GM12878 (cell line): ENCODE results near the gene DOCK2. TPM values are rescaled to one million over a fixed set of nuclear protein-coding genes. Genes with fewer than 3 reads are reported as not detected.

Experiments used
- ATAC-seq: fragments of 200-7000 bp; cut with Tn5 transposase; 3 replicates; pipeline ENCODE4 v1.9.1; 2020; ENCODE audit warnings: mild to moderate bottlenecking, moderate library complexity
- BruUV-seq: library from RNA; stranded (reverse); fragments of 400-500 nt; replicated peaks from 2 replicates; lab custom pipeline; 2021; lab: Mats Ljungman, UMichigan
- CTCF ChIA-PET: fragments of 300-600 bp; sonication (Branson Sonifier 250); formaldehyde crosslinking; extraction: SDS; loops from one replicate; lab custom pipeline; 2021; ENCODE audit warnings: inconsistent platforms; lab: Yijun Ruan, JAX
- POLR2A ChIA-PET: fragments of 350-600 bp; formaldehyde crosslinking; extraction: SDS; loops from one replicate; lab custom pipeline; 2021; ENCODE audit warnings: inconsistent platforms; lab: Charles Lee
- RAD21 ChIA-PET: fragments of 300-600 bp; sonication (Branson Sonifier 250); formaldehyde crosslinking; loops from one replicate; lab custom pipeline; 2023; ENCODE audit warnings: antibody characterized with exemption; ENCODE audit not compliant: unreplicated experiment; lab: Charles Lee
- SMC1A ChIA-PET: fragments of 300-600 bp; sonication (Branson Sonifier 250); formaldehyde crosslinking; loops from one replicate; lab custom pipeline; 2023; ENCODE audit not compliant: unreplicated experiment, uncharacterized antibody; lab: Charles Lee
- DNase-seq: peaks from one replicate; pipeline ENCODE4 v3.0.0-alpha.2; 2011; ENCODE audit warnings: low read depth, low spot score
- FAIRE-seq: peaks from 3 replicates; lab custom pipeline; 2011; peaks lifted over from hg19 to GRCh38; lab: Jason Lieb, UNC
- H2AFZ ChIP-seq: 2 replicates; pipeline ENCODE4 v1.6.0; 2011; ENCODE audit warnings: low read depth, low read length, control low read depth; ENCODE audit not compliant: control insufficient read depth
- H3K27ac ChIP-seq: 2 replicates; pipeline ENCODE4 v1.5.1; 2011; ENCODE audit warnings: control low read depth; ENCODE audit not compliant: control insufficient read depth, insufficient read depth
- H3K27me3 ChIP-seq, 2 experiments: replicated peaks in 1 of 2; 2 replicates each; pipeline versions ENCODE4 v1.6.0 to v1.6.1; 2011; ENCODE audit warnings: low read length in 1 of 2; ENCODE audit not compliant: control insufficient read depth in 2 of 2, insufficient read depth in 2 of 2
- H3K36me3 ChIP-seq, 2 experiments: 2 replicates each; pipeline ENCODE4 v1.5.1; 2011; ENCODE audit warnings: low read length in 1 of 2; ENCODE audit not compliant: control insufficient read depth in 2 of 2, insufficient read depth in 2 of 2
- H3K4me1 ChIP-seq: 2 replicates; pipeline ENCODE4 v1.6.1; 2011; ENCODE audit warnings: mild to moderate bottlenecking, low read length, moderate library complexity, mixed read lengths; ENCODE audit not compliant: control insufficient read depth, insufficient read depth
- H3K4me2 ChIP-seq: 2 replicates; pipeline ENCODE4 v1.6.0; 2011; ENCODE audit warnings: control low read depth; ENCODE audit not compliant: control insufficient read depth, insufficient read depth
- H3K4me3 ChIP-seq: fragments of 200-600 bp; sonication (generic); 2 replicates; pipeline ENCODE4 v1.5.1; 2016
- H3K79me2 ChIP-seq: 2 replicates; pipeline ENCODE4 v1.6.0; 2011; ENCODE audit warnings: low read length; ENCODE audit not compliant: control insufficient read depth, insufficient read depth
- H3K9ac ChIP-seq: 2 replicates; pipeline ENCODE4 v1.8.0; 2011; ENCODE audit warnings: low read length, control low read depth, mixed read lengths; ENCODE audit not compliant: control insufficient read depth, insufficient read depth
- H3K9me3 ChIP-seq: replicated peaks from 3 replicates; pipeline ENCODE4 v1.5.1; 2011; ENCODE audit warnings: mild to moderate bottlenecking, low read length; ENCODE audit not compliant: control insufficient read depth, insufficient read depth
- H4K20me1 ChIP-seq: 2 replicates; pipeline ENCODE4 v1.6.0; 2011; ENCODE audit not compliant: control insufficient read depth, insufficient read depth
- ASH2L ChIP-seq: fragments of 300-600, 200-600 bp; sonication (generic); IDR thresholded peaks from 2 replicates; pipeline ENCODE4 v1.6.1; 2017; ENCODE audit warnings: low read depth, mild to moderate bottlenecking, borderline replicate concordance
- ATF7 ChIP-seq: fragments of 450-650 bp; IDR thresholded peaks from 2 replicates; pipeline ENCODE4 v1.6.1; 2016; ENCODE audit warnings: low read depth, mild to moderate bottlenecking
- CBFB ChIP-seq: IDR thresholded peaks from 2 replicates; pipeline ENCODE4 v1.6.1; 2016; ENCODE audit warnings: antibody characterized with exemption, low read depth
- FOXK2 ChIP-seq: fragments of 450-650 bp; IDR thresholded peaks from 2 replicates; pipeline ENCODE4 v1.6.1; 2017; ENCODE audit warnings: mild to moderate bottlenecking, moderate library complexity
- HDAC6 ChIP-seq: fragments of 200-600 bp; sonication (generic); IDR thresholded peaks from one replicate; pipeline ENCODE4 v1.8.0; 2017; ENCODE audit warnings: antibody characterized with exemption; ENCODE audit not compliant: unreplicated experiment
- KAT2A ChIP-seq: conservative IDR thresholded peaks from 2 replicates; pipeline ENCODE4 v1.6.1; 2011; ENCODE audit warnings: low read depth, low read length; ENCODE audit not compliant: control insufficient read depth
- MYB ChIP-seq: fragments of 150-350 bp; IDR thresholded peaks from 2 replicates; pipeline ENCODE4 v1.6.1; 2014; ENCODE audit warnings: mild to moderate bottlenecking, low read depth, low read length, borderline replicate concordance
- PML ChIP-seq: IDR thresholded peaks from 2 replicates; pipeline ENCODE4 v1.6.1; 2012; ENCODE audit warnings: low read length, inconsistent platforms
- RB1 ChIP-seq: fragments of 450-650 bp; formaldehyde crosslinking; IDR thresholded peaks from 2 replicates; pipeline ENCODE4 v1.6.1; 2017; ENCODE audit warnings: mild to moderate bottlenecking, borderline replicate concordance
- SMARCA5 ChIP-seq: fragments of 450-650 bp; IDR thresholded peaks from 2 replicates; pipeline ENCODE4 v1.6.1; 2017; ENCODE audit warnings: mild to moderate bottlenecking
- SMC3 ChIP-seq: IDR thresholded peaks from 2 replicates; pipeline ENCODE4 v1.6.1; 2011; ENCODE audit warnings: low read length, improper control_type of control experiment, borderline replicate concordance
- SPI1 ChIP-seq: IDR thresholded peaks from 2 replicates; pipeline ENCODE4 v1.6.1; 2011; ENCODE audit warnings: low read depth, mild to moderate bottlenecking, low read length, moderate library complexity, borderline replicate concordance; ENCODE audit not compliant: insufficient read depth
- SREBF1 ChIP-seq: IDR thresholded peaks from 2 replicates; pipeline ENCODE4 v1.6.1; 2012; ENCODE audit warnings: mild to moderate bottlenecking, low read length
- STAT3 ChIP-seq: IDR thresholded peaks from 2 replicates; pipeline ENCODE4 v1.6.1; 2011; ENCODE audit warnings: low read depth, low read length, improper control_type of control experiment
- WGBS: methylation state at CpG from one replicate; pipeline ENCODE4 v1.1.6; 2016; ENCODE audit warnings: low lambda C conversion rate; ENCODE audit not compliant: insufficient replicate concordance, insufficient coverage; ENCODE audit errors: missing lambda C conversion rate; 5-methylcytosine and 5-hydroxymethylcytosine counted together
- in situ Hi-C: fragments of 300-500 bp; cut with MboI; formaldehyde crosslinking; loops from 9 replicates; pipeline ENCODE4 v1.14.3; 2018; ENCODE audit warnings: mixed read lengths
- intact Hi-C: fragments of 100-400 bp; cut with micrococcal nuclease; formaldehyde crosslinking; loops from one replicate; pipeline ENCODE4 v1.14.2; 2022; ENCODE audit not compliant: unreplicated experiment
- polyA plus RNA-seq, 11 experiments: library from polyadenylated mRNA; depleted of rRNA in 4 of 11; unstranded in 6 of 11; stranded (reverse) in 5 of 11; fragments of >200 nt; fragmentation: Nextera tagmentation in 4 of 11; fragmentation: Illumina TruSeq in 1 of 11; extraction: Ambion mirVana in 4 of 11; extraction: Trizol in 1 of 11; gene quantifications; 1 replicate in 1 of 11; 2 replicates in 10 of 11; pipeline versions ENCODE4 v1.2.1 to v1.2.3, GENCODE V29; 2011 to 2016; ENCODE audit warnings: inconsistent platforms in 2 of 11, missing spikeins in 2 of 11, low read depth in 1 of 11
- total RNA-seq, 4 experiments: library from RNA; depleted of rRNA in 3 of 4; stranded (reverse); fragments of >200 nt in 3 of 4; fragmentation: Illumina TruSeq in 1 of 4; extraction: Trizol in 1 of 4; gene quantifications; 2 replicates each; pipeline versions ENCODE4 v1.2.1 to v1.2.3, GENCODE V29; 2013 to 2021
- TF ChIP-seq, protein P1 (sequence below): IDR thresholded peaks from 2 replicates; pipeline ENCODE4 v1.6.1; 2012; ENCODE audit warnings: improper control_type of control experiment, low read depth, low read length; ENCODE audit not compliant: insufficient replicate concordance
- TF ChIP-seq, protein P2 (sequence below): IDR thresholded peaks from 2 replicates; pipeline ENCODE4 v1.6.1; 2012; ENCODE audit warnings: low read depth, low read length, improper control_type of control experiment

Gene DOCK2
- total and polyA plus RNA-seq, 10 of the 15 experiments (the other 5 are each of a cell fraction or from before 2014, with no cell fraction given): 34.2 to 192 (median 118) TPM

DNA sequence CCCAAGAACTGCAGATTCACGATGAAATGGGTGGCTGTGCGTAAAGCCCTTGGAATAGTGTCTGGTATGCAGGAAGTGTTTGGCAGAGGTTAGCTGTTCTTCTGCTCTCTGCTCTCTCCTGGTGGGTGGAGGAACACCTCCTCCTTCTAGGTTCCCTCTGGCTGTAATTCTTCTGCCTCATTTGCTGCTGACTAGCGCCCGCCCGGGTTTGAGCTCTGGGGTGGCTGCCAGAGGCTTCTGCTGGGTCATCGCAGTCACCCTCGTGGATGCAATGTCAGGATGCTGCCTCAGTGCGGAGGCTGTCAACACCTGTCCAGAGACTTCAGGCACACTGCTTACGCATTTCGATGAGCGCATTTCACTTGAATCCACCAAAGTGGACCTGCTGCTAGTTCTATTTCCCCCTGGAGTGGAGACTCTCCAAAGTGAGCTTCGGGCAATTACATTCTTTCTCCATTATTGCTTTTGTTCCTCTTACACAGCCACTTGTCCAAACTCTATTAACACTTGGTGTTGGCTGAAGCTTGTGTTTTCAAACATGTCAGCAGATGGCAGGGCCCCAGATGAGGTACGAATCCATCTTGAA lies 11.7 kb downstream of the DOCK2 start:
- in situ Hi-C loops (no loop called here), intact Hi-C loops (no loop called here)
- no peak overlapping the region for H2AFZ ChIP-seq
- 0 out of 2 replicates have a peak overlapping the region, but pooled peaks have one; percentile 18 for H3K9ac ChIP-seq
- 86% methylated on average over 13 of the region's 13 CpGs for WGBS
- ChIA-PET POLR2A (interaction anchor here (2.5 to 2.9 kb wide), 2 partner anchors 12 kb away, joined by 15 to 18 read pairs; partner anchors contain the start of gene DOCK2), CTCF (interaction anchor here (0.7 to 1.2 kb wide), 2 partner anchors 12 to 22 kb away, joined by 3 to 5 read pairs; partner anchors contain the start of gene DOCK2), RAD21 (interaction anchor here (0.7 to 6.8 kb wide), 3 partner anchors 11 to 54 kb away, joined by 3 to 47 read pairs (median 31); partner anchors contain the start of gene DOCK2), SMC1A (interaction anchor here (0.7 to 8.0 kb wide), 8 partner anchors 11 to 397 kb away, joined by 3 to 68 read pairs (median 4); no protein-coding TSS in a partner anchor)
- H3K9me3 ChIP-seq: no peaks in the 10 kb centered on the region; the same call in 2 of the 3 replicates
- no peaks in the 10 kb centered on the region for H3K27me3 ChIP-seq
- ATAC-seq (no peak), DNase-seq (no peak), FAIRE-seq (no peak)
- H3K4me1 ChIP-seq: peaks cover 72% of the 10 kb centered on the region
- BruUV-seq: no TSS peak
- peak overlapping the region; percentile 98 for H3K27ac ChIP-seq
- peaks cover 98% of the 10 kb centered on the region for H3K79me2 ChIP-seq
- peak overlapping the region; percentile 48; the same call in 1 of the 2 replicates for H3K4me3 ChIP-seq
- H3K36me3 ChIP-seq: peaks cover 9 to 16% of the 10 kb centered on the region in 2 experiments; a peak in 3 of 4 replicates
- H4K20me1 ChIP-seq: no peaks in the 10 kb centered on the region
- peak overlapping the region; percentile 99 for H3K4me2 ChIP-seq
- no peak for TF ChIP-seq FOXK2
- TF ChIP-seq HDAC6: no peak
- no peak for TF ChIP-seq PML
- TF ChIP-seq STAT3: no peak
- TF ChIP-seq SMC3: no peak
- TF ChIP-seq SMARCA5: no peak
- no peak for TF ChIP-seq MYB
- no peak for TF ChIP-seq SREBF1
- TF ChIP-seq, protein P1, sequence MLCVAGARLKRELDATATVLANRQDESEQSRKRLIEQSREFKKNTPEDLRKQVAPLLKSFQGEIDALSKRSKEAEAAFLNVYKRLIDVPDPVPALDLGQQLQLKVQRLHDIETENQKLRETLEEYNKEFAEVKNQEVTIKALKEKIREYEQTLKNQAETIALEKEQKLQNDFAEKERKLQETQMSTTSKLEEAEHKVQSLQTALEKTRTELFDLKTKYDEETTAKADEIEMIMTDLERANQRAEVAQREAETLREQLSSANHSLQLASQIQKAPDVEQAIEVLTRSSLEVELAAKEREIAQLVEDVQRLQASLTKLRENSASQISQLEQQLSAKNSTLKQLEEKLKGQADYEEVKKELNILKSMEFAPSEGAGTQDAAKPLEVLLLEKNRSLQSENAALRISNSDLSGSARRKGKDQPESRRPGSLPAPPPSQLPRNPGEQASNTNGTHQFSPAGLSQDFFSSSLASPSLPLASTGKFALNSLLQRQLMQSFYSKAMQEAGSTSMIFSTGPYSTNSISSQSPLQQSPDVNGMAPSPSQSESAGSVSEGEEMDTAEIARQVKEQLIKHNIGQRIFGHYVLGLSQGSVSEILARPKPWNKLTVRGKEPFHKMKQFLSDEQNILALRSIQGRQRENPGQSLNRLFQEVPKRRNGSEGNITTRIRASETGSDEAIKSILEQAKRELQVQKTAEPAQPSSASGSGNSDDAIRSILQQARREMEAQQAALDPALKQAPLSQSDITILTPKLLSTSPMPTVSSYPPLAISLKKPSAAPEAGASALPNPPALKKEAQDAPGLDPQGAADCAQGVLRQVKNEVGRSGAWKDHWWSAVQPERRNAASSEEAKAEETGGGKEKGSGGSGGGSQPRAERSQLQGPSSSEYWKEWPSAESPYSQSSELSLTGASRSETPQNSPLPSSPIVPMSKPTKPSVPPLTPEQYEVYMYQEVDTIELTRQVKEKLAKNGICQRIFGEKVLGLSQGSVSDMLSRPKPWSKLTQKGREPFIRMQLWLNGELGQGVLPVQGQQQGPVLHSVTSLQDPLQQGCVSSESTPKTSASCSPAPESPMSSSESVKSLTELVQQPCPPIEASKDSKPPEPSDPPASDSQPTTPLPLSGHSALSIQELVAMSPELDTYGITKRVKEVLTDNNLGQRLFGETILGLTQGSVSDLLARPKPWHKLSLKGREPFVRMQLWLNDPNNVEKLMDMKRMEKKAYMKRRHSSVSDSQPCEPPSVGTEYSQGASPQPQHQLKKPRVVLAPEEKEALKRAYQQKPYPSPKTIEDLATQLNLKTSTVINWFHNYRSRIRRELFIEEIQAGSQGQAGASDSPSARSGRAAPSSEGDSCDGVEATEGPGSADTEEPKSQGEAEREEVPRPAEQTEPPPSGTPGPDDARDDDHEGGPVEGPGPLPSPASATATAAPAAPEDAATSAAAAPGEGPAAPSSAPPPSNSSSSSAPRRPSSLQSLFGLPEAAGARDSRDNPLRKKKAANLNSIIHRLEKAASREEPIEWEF: no peak
- TF ChIP-seq KAT2A: no peak
- TF ChIP-seq CBFB: no peak
- no peak for TF ChIP-seq SPI1
- TF ChIP-seq, protein P2, sequence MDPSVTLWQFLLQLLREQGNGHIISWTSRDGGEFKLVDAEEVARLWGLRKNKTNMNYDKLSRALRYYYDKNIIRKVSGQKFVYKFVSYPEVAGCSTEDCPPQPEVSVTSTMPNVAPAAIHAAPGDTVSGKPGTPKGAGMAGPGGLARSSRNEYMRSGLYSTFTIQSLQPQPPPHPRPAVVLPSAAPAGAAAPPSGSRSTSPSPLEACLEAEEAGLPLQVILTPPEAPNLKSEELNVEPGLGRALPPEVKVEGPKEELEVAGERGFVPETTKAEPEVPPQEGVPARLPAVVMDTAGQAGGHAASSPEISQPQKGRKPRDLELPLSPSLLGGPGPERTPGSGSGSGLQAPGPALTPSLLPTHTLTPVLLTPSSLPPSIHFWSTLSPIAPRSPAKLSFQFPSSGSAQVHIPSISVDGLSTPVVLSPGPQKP: no peak
- no peak for TF ChIP-seq ASH2L
- no peak for TF ChIP-seq RB1
- no peak for TF ChIP-seq ATF7
